ENCODE measurements around the gene CPT1B. TPM values are rescaled to one million over a fixed set of nuclear protein-coding genes. Genes with fewer than 3 reads are reported as not detected.

Gene CPT1B
- total RNA-seq, 4 donors from 2014 or later = 3.5 to 17.6 (median 8.2) TPM

DNA sequence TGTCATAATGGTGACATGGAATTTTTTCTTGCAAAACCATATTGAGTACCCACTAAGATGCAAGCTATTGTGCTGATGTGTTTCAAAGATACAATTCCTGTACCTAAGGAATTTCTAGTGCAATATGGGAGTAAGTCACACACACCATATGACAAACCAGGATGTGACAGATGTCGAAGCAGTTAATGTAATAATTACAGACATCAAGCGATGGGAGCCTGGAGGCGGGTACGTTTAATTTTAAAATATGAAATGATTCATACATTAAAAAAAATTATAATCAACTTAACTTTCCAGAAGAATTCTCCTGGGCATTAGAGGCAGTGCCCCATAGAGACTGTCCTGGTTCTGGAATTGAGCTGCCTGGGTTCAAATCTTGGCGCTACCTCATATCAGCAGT is 21.5 kb downstream of the CPT1B start:
- Histone ChIP-seq H3K36me3 (no peaks in the 10 kb centered on the region), H3K4me3 (no peak overlapping the region), H3K9me3 (no peaks in the 10 kb centered on the region), H3K27ac (no peak overlapping the region), H3K27me3 (peaks cover 0 to 1% (median 0%) of the 10 kb centered on the region in 4 donors), H3K4me1 (peaks cover 0 to 9% (median 6%) of the 10 kb centered on the region in 3 donors)
- 78 to 82% methylated on average over 5 of the region's 5 CpGs for WGBS, 2 donors
- TF ChIP-seq, protein P1, sequence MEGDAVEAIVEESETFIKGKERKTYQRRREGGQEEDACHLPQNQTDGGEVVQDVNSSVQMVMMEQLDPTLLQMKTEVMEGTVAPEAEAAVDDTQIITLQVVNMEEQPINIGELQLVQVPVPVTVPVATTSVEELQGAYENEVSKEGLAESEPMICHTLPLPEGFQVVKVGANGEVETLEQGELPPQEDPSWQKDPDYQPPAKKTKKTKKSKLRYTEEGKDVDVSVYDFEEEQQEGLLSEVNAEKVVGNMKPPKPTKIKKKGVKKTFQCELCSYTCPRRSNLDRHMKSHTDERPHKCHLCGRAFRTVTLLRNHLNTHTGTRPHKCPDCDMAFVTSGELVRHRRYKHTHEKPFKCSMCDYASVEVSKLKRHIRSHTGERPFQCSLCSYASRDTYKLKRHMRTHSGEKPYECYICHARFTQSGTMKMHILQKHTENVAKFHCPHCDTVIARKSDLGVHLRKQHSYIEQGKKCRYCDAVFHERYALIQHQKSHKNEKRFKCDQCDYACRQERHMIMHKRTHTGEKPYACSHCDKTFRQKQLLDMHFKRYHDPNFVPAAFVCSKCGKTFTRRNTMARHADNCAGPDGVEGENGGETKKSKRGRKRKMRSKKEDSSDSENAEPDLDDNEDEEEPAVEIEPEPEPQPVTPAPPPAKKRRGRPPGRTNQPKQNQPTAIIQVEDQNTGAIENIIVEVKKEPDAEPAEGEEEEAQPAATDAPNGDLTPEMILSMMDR (IDR thresholded peaks at IDR 0.05) = no peak
- TF ChIP-seq POLR2A (IDR thresholded peaks at IDR 0.05) = no peak
- intact Hi-C loops (cut with DNase I) = no loop called here
- no peak for DNase-seq

- Histone ChIP-seq H3K4me1 (peaks cover 0 to 12% (median 0%) of the 10 kb centered on the region in 3 donors), H3K27me3 (peaks cover 0 to 30% (median 0%) of the 10 kb centered on the region in 4 donors), H3K9me3 (no peaks in the 10 kb centered on the region), H3K36me3 (no peaks in the 10 kb centered on the region), H3K27ac (no peak overlapping the region), H3K4me3 (no peak overlapping the region)
- no peak for DNase-seq
- 77 to 90% methylated on average over 8 of the region's 8 CpGs for WGBS, 2 donors
- TF ChIP-seq POLR2A (IDR thresholded peaks at IDR 0.05) = no peak
- TF ChIP-seq, protein P1 (IDR thresholded peaks at IDR 0.05) = no peak
- intact Hi-C loops (cut with DNase I) = no loop called here
Measured at GRCh38 chr22:50553310-50553709, 24.9 kb downstream of the CPT1B start.

DNA sequence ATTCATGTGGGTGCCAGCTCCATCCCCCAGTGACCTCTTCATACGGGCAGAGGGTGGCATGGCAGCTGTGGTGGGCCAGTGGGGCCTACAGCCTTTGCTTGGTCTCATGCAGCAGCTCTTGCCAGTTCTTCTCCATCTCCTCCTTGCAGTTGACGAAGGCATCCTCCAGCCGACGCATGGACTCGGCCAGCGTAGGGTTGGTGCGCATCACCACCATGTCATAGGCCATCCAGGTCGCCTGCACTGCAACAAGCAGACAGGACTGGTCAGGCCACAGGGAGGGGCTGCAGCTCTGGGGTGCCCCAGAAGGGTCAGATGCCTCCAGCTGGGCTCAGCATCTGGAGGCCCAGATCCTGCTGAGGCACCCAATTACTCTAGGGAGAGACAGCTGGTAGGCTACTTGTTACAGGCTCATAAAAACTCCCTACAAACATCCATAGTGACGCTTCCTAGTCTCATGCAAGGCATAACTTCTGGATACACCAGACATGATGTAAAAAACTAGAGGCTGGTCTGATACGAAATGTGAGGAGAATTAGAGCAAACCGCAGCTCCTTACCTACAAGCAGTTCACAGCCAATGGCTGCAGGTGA is 27.0 kb downstream of the CPT1B start:
- no peaks in the 10 kb centered on the region for H3K9me3 ChIP-seq
- TF ChIP-seq POLR2A (IDR thresholded peaks at IDR 0.05) = no peak
- TF ChIP-seq, protein P1 (IDR thresholded peaks at IDR 0.05) = no peak
- H3K27ac ChIP-seq = no peak overlapping the region
- H3K27me3 ChIP-seq = peaks cover 0 to 50% (median 0%) of the 10 kb centered on the region in 4 donors
- no peak for DNase-seq
- no peaks in the 10 kb centered on the region for H3K36me3 ChIP-seq
- peaks cover 0 to 31% (median 0%) of the 10 kb centered on the region in 3 donors for H3K4me1 ChIP-seq
- H3K4me3 ChIP-seq = no peak overlapping the region
- WGBS, 2 donors = 87 to 89% methylated on average over 5 of the region's 11 CpGs
- intact Hi-C loops (cut with DNase I) = no loop called here

GRCh38 chr22:50550395-50550794 is 27.8 kb downstream of the CPT1B start:
- Histone ChIP-seq H3K27me3 (peaks cover 0 to 59% (median 0%) of the 10 kb centered on the region in 4 donors), H3K9me3 (no peaks in the 10 kb centered on the region), H3K4me3 (no peak overlapping the region), H3K36me3 (no peaks in the 10 kb centered on the region), H3K4me1 (peaks cover 3 to 40% (median 7%) of the 10 kb centered on the region in 3 donors), H3K27ac (no peak overlapping the region)
- WGBS, 2 donors = 68 to 84% methylated on average over 3 to 5 of the region's 8 CpGs
- TF ChIP-seq, protein P1 (IDR thresholded peaks at IDR 0.05) = no peak
- no peak for TF ChIP-seq POLR2A (IDR thresholded peaks at IDR 0.05)
- intact Hi-C loops (cut with DNase I) = no loop called here
- DNase-seq = no peak

DNA sequence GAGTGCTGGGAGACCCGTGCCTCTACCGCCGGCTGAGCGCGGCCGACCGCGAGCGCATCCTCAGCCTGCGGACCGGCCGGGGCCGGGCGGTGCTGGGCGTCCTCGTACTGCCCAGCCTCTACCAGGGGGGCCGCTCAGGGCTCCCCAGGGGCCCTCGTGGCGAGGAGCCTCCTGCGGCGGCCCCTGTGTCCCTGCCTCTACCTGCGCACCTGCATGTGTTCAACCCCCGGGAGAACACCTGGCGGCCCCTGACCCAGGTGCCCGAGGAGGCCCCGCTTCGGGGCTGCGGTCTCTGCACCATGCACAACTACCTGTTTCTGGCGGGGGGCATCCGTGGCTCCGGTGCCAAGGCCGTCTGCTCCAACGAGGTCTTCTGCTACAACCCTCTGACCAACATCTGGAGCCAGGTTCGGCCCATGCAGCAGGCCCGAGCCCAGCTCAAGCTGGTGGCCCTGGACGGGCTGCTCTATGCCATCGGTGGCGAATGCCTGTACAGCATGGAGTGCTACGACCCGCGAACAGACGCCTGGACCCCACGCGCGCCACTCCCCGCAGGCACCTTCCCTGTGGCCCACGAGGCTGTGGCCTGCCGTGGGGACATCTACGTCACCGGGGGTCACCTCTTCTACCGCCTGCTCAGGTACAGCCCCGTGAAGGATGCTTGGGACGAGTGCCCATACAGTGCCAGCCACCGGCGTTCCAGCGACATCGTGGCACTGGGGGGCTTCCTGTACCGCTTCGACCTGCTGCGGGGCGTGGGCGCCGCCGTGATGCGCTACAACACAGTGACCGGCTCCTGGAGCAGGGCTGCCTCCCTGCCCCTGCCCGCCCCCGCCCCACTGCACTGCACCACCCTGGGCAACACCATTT is 29.1 kb downstream of the CPT1B start:
- WGBS, 2 donors = 85% methylated on average over 23 of the region's 68 CpGs; no CpG with 5 or more reads in 1 of the 2 donors
- no peak for TF ChIP-seq POLR2A (IDR thresholded peaks at IDR 0.05)
- TF ChIP-seq, protein P1 (IDR thresholded peaks at IDR 0.05) = no peak
- peak overlapping the region; percentile 5 to 59 (median 30) for H3K4me3 ChIP-seq
- H3K36me3 ChIP-seq = no peaks in the 10 kb centered on the region
- H3K27me3 ChIP-seq = peaks cover 0 to 69% (median 0%) of the 10 kb centered on the region in 4 donors
- peak overlapping the region in 3 of 4 donors; percentile 18 to 50 (median 49) for H3K27ac ChIP-seq
- no peak for DNase-seq
- peaks cover 14 to 52% (median 20%) of the 10 kb centered on the region in 3 donors for H3K4me1 ChIP-seq
- intact Hi-C loops (cut with DNase I) = no loop called here
- H3K9me3 ChIP-seq = no peaks in the 10 kb centered on the region

All from esophagus squamous epithelium (tissue), 5 donors.